ENCODE results near the gene PDE7B. TPM values are rescaled to one million over a fixed set of nuclear protein-coding genes. Genes with fewer than 3 reads are reported as not detected.
"Not testable (repeated sequence)": the region's sequence is repeated elsewhere in the genome, so short reads cannot be mapped to it uniquely, and the experiment has no call there.

The PDE7B gene
- total RNA-seq, 1 experiment from 2014 or later, result not detected

DNA sequence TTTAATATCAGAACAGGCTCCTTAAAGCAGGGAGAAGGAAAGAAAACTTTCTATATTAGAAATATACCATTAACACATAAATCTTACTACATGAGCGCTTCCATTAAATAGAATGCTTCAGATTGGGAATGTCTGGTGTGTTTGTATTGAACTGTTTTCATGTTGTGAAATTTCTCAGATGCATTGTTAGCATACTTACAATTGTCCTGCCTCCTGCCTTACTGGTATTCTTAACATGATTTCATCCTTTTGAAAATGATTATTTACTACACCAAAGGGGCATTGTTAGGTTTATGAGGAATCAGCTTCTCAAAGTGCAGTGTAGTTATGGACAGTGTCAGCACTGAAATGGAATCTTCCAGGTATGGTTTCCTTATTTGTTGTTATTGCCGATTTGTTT lies 253.1 kb downstream of the PDE7B start:
- ATAC-seq, result no peak
- TF ChIP-seq, protein P1, sequence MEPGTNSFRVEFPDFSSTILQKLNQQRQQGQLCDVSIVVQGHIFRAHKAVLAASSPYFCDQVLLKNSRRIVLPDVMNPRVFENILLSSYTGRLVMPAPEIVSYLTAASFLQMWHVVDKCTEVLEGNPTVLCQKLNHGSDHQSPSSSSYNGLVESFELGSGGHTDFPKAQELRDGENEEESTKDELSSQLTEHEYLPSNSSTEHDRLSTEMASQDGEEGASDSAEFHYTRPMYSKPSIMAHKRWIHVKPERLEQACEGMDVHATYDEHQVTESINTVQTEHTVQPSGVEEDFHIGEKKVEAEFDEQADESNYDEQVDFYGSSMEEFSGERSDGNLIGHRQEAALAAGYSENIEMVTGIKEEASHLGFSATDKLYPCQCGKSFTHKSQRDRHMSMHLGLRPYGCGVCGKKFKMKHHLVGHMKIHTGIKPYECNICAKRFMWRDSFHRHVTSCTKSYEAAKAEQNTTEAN (CRISPR knock-in tag; IDR thresholded peaks at IDR 0.05), result no peak
- TF ChIP-seq ZNF671 (CRISPR knock-in tag; IDR thresholded peaks at IDR 0.05), result no peak
- no peak for TF ChIP-seq NR2C2 (CRISPR knock-in tag; IDR thresholded peaks at IDR 0.05)
- TF ChIP-seq FOXK1 (CRISPR knock-in tag; IDR thresholded peaks at IDR 0.05), result no peak
- TF ChIP-seq, protein P2, sequence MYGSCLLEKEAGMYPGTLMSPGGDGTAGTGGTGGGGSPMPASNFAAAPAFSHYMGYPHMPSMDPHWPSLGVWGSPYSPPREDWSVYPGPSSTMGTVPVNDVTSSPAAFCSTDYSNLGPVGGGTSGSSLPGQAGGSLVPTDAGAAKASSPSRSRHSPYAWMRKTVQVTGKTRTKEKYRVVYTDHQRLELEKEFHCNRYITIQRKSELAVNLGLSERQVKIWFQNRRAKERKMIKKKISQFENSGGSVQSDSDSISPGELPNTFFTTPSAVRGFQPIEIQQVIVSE (CRISPR knock-in tag; IDR thresholded peaks at IDR 0.05; ENCODE audit: borderline replicate concordance), result no peak
- TF ChIP-seq NFATC4 (CRISPR knock-in tag; IDR thresholded peaks at IDR 0.05), result no peak
- TF ChIP-seq, protein P3, sequence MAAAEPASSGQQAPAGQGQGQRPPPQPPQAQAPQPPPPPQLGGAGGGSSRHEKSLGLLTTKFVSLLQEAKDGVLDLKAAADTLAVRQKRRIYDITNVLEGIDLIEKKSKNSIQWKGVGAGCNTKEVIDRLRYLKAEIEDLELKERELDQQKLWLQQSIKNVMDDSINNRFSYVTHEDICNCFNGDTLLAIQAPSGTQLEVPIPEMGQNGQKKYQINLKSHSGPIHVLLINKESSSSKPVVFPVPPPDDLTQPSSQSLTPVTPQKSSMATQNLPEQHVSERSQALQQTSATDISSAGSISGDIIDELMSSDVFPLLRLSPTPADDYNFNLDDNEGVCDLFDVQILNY (CRISPR knock-in tag; IDR thresholded peaks at IDR 0.05), result no peak
- no peak for TF ChIP-seq ZNF219 (CRISPR knock-in tag; IDR thresholded peaks at IDR 0.05; ENCODE audit: borderline replicate concordance)
- TF ChIP-seq ZBTB21 (CRISPR knock-in tag; IDR thresholded peaks at IDR 0.05; ENCODE audit: borderline replicate concordance), result no peak
- TF ChIP-seq ATF1 (CRISPR knock-in tag; IDR thresholded peaks at IDR 0.05), result no peak
- TF ChIP-seq JUN (CRISPR knock-in tag; IDR thresholded peaks at IDR 0.05), result no peak
- H3K36me3 Mint-ChIP-seq, result no peaks in the 10 kb centered on the region
- no peak overlapping the region for H3K4me3 Mint-ChIP-seq
- peaks cover 100% of the 10 kb centered on the region for H3K27me3 Mint-ChIP-seq (ENCODE audit: low read depth)
- H3K27ac Mint-ChIP-seq, result no peak overlapping the region
- H3K9me3 Mint-ChIP-seq, result peaks cover 7% of the 10 kb centered on the region; the same call in 1 of the 2 replicates
- peaks cover 33% of the 10 kb centered on the region for H3K4me1 Mint-ChIP-seq
- no peak for DNase-seq (ENCODE audit: low spot score)
- CTCF ChIA-PET, result interaction anchor here (1.8 kb wide), 1 partner anchor 9 kb away, joined by 4 read pairs; no protein-coding TSS in a partner anchor
- POLR2A ChIA-PET, result no interaction called here

DNA sequence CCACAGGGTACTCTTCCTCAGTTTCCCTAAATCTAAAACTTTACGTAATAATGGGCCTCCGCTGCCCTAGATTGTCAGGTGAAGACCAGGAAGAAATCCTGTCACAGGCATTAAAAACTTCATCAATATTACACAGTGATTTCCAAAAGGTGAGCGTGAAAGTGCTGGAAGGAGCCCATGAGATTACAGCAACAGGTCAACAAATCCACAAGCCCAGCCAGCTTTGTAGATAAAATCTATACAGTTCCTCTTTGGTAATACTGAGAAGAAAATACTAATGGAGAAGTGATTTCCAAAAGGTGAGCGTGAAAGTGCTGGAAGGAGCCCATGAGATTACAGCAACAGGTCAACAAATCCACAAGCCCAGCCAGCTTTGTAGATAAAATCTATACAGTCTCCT lies 254.3 kb downstream of the PDE7B start:
- H3K36me3 Mint-ChIP-seq; POLR2A ChIA-PET; H3K27ac Mint-ChIP-seq; H3K4me3 Mint-ChIP-seq; DNase-seq (ENCODE audit: low spot score); ATAC-seq; CTCF ChIA-PET; H3K9me3 Mint-ChIP-seq: not testable (repeated sequence)
- Mint-ChIP-seq H3K27me3 (ENCODE audit: low read depth) (peaks cover 100% of the 10 kb centered on the region), H3K4me1 (peaks cover 33% of the 10 kb centered on the region)

DNA sequence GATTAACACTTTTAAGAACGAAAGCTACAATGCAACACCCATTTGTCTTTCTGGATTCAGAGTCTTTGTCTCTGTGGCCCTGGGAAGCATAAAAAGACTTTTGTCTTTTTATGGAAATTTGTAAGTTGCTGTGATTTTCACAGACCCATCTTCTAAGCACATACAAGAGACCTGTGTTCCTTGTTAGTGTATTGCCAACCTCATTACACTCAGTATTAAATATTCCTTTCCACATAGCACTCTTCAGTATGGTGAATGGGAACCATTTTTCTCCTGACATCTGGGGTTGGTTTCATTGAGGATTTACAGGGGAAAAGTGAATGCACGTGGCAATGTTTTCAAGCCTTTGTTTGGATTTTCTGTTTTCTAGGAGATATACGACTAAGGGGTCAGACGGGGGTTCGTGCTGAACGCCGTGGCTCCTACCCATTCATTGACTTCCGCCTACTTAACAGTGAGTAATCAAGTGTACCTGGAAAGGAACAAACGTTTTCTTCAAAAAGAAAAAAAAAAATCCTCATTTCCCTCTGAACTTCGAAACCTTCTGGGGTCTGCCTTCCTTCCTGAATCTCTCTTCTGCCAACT lies 257.0 kb downstream of the PDE7B start:
- DNase-seq (ENCODE audit: low spot score) (no peak), ATAC-seq (no peak)
- no peak overlapping the region for H3K27ac Mint-ChIP-seq
- H3K36me3 Mint-ChIP-seq, result no peaks in the 10 kb centered on the region
- peaks cover 18% of the 10 kb centered on the region for H3K4me1 Mint-ChIP-seq
- peaks cover 85% of the 10 kb centered on the region for H3K27me3 Mint-ChIP-seq (ENCODE audit: low read depth)
- no peaks in the 10 kb centered on the region for H3K9me3 Mint-ChIP-seq
- ChIA-PET POLR2A (no interaction called here), CTCF (no interaction called here)
- TF ChIP-seq, protein P4, sequence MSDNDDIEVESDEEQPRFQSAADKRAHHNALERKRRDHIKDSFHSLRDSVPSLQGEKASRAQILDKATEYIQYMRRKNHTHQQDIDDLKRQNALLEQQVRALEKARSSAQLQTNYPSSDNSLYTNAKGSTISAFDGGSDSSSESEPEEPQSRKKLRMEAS (CRISPR knock-in tag; IDR thresholded peaks at IDR 0.05), result no peak
- TF ChIP-seq, protein P5, sequence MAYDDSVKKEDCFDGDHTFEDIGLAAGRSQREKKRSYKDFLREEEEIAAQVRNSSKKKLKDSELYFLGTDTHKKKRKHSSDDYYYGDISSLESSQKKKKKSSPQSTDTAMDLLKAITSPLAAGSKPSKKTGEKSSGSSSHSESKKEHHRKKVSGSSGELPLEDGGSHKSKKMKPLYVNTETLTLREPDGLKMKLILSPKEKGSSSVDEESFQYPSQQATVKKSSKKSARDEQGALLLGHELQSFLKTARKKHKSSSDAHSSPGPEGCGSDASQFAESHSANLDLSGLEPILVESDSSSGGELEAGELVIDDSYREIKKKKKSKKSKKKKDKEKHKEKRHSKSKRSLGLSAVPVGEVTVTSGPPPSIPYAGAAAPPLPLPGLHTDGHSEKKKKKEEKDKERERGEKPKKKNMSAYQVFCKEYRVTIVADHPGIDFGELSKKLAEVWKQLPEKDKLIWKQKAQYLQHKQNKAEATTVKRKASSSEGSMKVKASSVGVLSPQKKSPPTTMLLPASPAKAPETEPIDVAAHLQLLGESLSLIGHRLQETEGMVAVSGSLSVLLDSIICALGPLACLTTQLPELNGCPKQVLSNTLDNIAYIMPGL (CRISPR knock-in tag; IDR thresholded peaks at IDR 0.05), result no peak
- TF ChIP-seq ZNF263 (CRISPR knock-in tag; IDR thresholded peaks at IDR 0.05; ENCODE audit: low read depth) (no peak), SP1 (CRISPR knock-in tag; conservative IDR thresholded peaks at IDR 0.05) (no peak)
- no peak overlapping the region for H3K4me3 Mint-ChIP-seq

DNA sequence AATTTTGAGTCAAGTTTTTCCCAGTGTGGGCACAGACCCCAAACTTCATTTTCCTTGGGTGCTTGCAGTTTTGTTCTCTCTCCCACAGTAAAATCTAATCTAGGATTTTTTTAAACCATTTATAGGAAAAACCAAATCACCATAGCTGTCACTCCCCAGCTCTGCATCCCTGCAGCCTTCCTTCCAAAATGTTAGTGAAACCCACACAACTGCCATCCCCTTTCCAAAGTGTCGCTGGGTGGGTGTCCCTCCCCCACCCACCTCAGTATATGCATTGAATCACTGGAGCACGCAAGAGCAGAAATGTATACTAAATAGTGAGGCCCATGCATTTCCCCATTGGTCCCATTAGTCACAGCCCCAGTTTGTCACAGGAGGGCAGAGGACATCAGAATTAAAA lies 260.3 kb downstream of the PDE7B start:
- H3K4me1 Mint-ChIP-seq, result 0 out of 2 replicates have a peak, but pooled peaks cover 4% of the 10 kb centered on the region
- TF ChIP-seq FOXJ3 (CRISPR knock-in tag; IDR thresholded peaks at IDR 0.05; ENCODE audit: borderline replicate concordance) (no peak), NFYB (CRISPR knock-in tag; conservative IDR thresholded peaks at IDR 0.05; ENCODE audit: low read depth) (no peak), ZNF423 (CRISPR knock-in tag; IDR thresholded peaks at IDR 0.05) (no peak), MYBL2 (CRISPR knock-in tag; IDR thresholded peaks at IDR 0.05) (no peak)
- TF ChIP-seq, protein P3 (CRISPR knock-in tag; IDR thresholded peaks at IDR 0.05), result no peak
- TF ChIP-seq, protein P6, sequence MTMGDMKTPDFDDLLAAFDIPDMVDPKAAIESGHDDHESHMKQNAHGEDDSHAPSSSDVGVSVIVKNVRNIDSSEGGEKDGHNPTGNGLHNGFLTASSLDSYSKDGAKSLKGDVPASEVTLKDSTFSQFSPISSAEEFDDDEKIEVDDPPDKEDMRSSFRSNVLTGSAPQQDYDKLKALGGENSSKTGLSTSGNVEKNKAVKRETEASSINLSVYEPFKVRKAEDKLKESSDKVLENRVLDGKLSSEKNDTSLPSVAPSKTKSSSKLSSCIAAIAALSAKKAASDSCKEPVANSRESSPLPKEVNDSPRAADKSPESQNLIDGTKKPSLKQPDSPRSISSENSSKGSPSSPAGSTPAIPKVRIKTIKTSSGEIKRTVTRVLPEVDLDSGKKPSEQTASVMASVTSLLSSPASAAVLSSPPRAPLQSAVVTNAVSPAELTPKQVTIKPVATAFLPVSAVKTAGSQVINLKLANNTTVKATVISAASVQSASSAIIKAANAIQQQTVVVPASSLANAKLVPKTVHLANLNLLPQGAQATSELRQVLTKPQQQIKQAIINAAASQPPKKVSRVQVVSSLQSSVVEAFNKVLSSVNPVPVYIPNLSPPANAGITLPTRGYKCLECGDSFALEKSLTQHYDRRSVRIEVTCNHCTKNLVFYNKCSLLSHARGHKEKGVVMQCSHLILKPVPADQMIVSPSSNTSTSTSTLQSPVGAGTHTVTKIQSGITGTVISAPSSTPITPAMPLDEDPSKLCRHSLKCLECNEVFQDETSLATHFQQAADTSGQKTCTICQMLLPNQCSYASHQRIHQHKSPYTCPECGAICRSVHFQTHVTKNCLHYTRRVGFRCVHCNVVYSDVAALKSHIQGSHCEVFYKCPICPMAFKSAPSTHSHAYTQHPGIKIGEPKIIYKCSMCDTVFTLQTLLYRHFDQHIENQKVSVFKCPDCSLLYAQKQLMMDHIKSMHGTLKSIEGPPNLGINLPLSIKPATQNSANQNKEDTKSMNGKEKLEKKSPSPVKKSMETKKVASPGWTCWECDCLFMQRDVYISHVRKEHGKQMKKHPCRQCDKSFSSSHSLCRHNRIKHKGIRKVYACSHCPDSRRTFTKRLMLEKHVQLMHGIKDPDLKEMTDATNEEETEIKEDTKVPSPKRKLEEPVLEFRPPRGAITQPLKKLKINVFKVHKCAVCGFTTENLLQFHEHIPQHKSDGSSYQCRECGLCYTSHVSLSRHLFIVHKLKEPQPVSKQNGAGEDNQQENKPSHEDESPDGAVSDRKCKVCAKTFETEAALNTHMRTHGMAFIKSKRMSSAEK (CRISPR knock-in tag; IDR thresholded peaks at IDR 0.05; ENCODE audit: borderline replicate concordance), result no peak

More for the DNA sequence above, 260.3 kb downstream of the PDE7B start:
- ATAC-seq, result no peak
- DNase-seq (ENCODE audit: low spot score), result no peak
- H3K36me3 Mint-ChIP-seq, result no peaks in the 10 kb centered on the region
- ChIA-PET POLR2A (no interaction called here), CTCF (interaction anchor here (0.8 kb wide), 1 partner anchor 369 kb away, joined by 3 read pairs; no protein-coding TSS in a partner anchor)
- no peaks in the 10 kb centered on the region for H3K9me3 Mint-ChIP-seq
- no peak overlapping the region for H3K27ac Mint-ChIP-seq
- peaks cover 51% of the 10 kb centered on the region for H3K27me3 Mint-ChIP-seq (ENCODE audit: low read depth)
- no peak overlapping the region for H3K4me3 Mint-ChIP-seq

Data from WTC11 (cell line).